CD4-positive, alpha-beta memory T cell (primary cell): ENCODE measurements around the gene CELA2B. TPM values are rescaled to one million over a fixed set of nuclear protein-coding genes. Genes with fewer than 3 reads are reported as not detected.
"Not testable (repeated sequence)": the region's sequence is repeated elsewhere in the genome, so short reads cannot be mapped to it uniquely, and the experiment has no call there.

Experiments used
- CTCF ChIA-PET: fragments of 350-600 bp; sonication (Branson Sonifier 250); formaldehyde crosslinking; loops from one replicate; lab custom pipeline; 2021; ENCODE audit warnings: inconsistent platforms; ENCODE audit not compliant: partially characterized antibody; lab: Charles Lee
- POLR2A ChIA-PET: fragments of 350-600 bp; sonication (Branson Sonifier 250); formaldehyde crosslinking; loops from one replicate; lab custom pipeline; 2021; ENCODE audit not compliant: partially characterized antibody; lab: Charles Lee
- DNase-seq, 5 donors: peaks; one replicate each; pipeline versions ENCODE4 v3.0.0 to v3.0.0-alpha.2; 2020 to 2022; ENCODE audit warnings: mixed read lengths in 1 of 5
- H3K27ac ChIP-seq: one replicate; pipeline ENCODE4 v1.7.0; 2013; ENCODE audit warnings: low read depth, low read length
- H3K27me3 ChIP-seq: 2 replicates; pipeline ENCODE4 v1.7.0; 2013; ENCODE audit warnings: mild to moderate bottlenecking, low read length, moderate library complexity; ENCODE audit not compliant: insufficient read depth
- H3K36me3 ChIP-seq: 2 replicates; pipeline ENCODE4 v1.7.0; 2013; ENCODE audit warnings: mild to moderate bottlenecking, low read length, moderate library complexity; ENCODE audit not compliant: insufficient read depth
- H3K4me1 ChIP-seq: 2 replicates; pipeline ENCODE4 v1.7.0; 2013; ENCODE audit warnings: mild to moderate bottlenecking, low read length, moderate library complexity; ENCODE audit not compliant: insufficient read depth
- H3K4me3 ChIP-seq, 2 donors: one replicate each; pipeline ENCODE4 v1.7.0; 2013; ENCODE audit warnings: low read length in 2 of 2, mild to moderate bottlenecking in 1 of 2
- H3K9me3 ChIP-seq, 2 donors: one replicate each; pipeline ENCODE4 v1.7.0; 2013; ENCODE audit warnings: low read length in 2 of 2, control low read depth in 1 of 2; ENCODE audit not compliant: control insufficient read depth in 1 of 2
- H3K27ac Mint-ChIP-seq, 7 donors: one replicate each; pipeline ENCODE4 v1.8.0; 2020 to 2021; ENCODE audit warnings: mixed read lengths in 7 of 7, mild to moderate bottlenecking in 6 of 7, inconsistent platforms in 3 of 7, moderate library complexity in 3 of 7
- H3K27me3 Mint-ChIP-seq, 2 donors: one replicate each; pipeline ENCODE4 v1.8.0; 2020 to 2021; ENCODE audit warnings: mixed read lengths in 2 of 2
- H3K36me3 Mint-ChIP-seq, 2 donors: one replicate each; pipeline ENCODE4 v1.8.0; 2020 to 2021; ENCODE audit warnings: mixed read lengths in 2 of 2, inconsistent platforms in 1 of 2, mild to moderate bottlenecking in 1 of 2
- H3K4me1 Mint-ChIP-seq, 4 donors: one replicate each; pipeline ENCODE4 v1.8.0; 2020 to 2021; ENCODE audit warnings: mixed read lengths in 4 of 4, mild to moderate bottlenecking in 1 of 4
- H3K4me3 Mint-ChIP-seq, 8 donors: one replicate each; pipeline ENCODE4 v1.8.0; 2020 to 2021; ENCODE audit warnings: mixed read lengths in 8 of 8, mild to moderate bottlenecking in 7 of 8, moderate library complexity in 6 of 8, inconsistent platforms in 3 of 8
- H3K9me3 Mint-ChIP-seq, 8 donors: one replicate each; pipeline ENCODE4 v1.8.0; 2020 to 2021; ENCODE audit warnings: mixed read lengths in 8 of 8, mild to moderate bottlenecking in 5 of 8, inconsistent platforms in 3 of 8, moderate library complexity in 1 of 8
- intact Hi-C: fragments of 100-400 bp; cut with micrococcal nuclease; formaldehyde crosslinking; loops from one replicate; pipeline ENCODE4 v1.15.1; 2023
- polyA plus RNA-seq, 2 donors: library from polyadenylated mRNA; unstranded; fragments of 300-500 nt; fragmentation: Illumina TruSeq; gene quantifications; one replicate each; pipeline ENCODE4 v1.2.3, GENCODE V29; 2021
- total RNA-seq, 2 experiments: library from RNA; stranded (reverse); gene quantifications; one replicate each; pipeline ENCODE4 v1.2.3, GENCODE V29; 2021

The CELA2B gene
- total and polyA plus RNA-seq, 4 experiments from 2014 or later, result not detected

DNA sequence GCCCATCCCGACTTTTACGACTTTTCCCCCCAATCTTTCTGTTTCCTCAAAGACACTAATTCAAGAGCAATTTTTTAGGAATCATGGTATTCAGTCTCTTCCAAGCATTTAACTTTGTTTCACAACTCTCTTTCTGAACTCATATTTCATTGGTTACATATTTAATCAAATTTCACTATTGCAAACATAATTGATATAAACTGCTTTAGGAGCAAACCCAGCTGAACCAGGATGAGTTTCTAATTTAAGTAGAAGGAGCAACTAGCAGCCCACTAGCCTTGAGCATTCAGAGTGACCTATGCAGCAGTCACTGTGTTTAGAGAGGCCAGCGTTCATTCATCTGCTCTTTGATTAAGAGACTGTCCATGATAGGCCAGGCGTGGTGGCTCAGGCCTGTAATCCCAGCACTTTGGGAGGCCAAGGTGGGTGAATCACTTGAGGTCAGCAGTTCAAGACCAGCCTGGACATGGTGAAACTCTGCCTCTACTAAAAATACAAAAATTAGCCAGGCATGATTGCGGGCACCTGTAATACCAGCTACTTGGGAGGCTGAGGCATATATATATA is 1.8 kb downstream of the CELA2B start:
- H3K9me3 Mint-ChIP-seq, result no peaks in the 10 kb centered on the region
- no peaks in the 10 kb centered on the region for H3K27me3 ChIP-seq
- no peaks in the 10 kb centered on the region for H3K9me3 ChIP-seq
- ChIA-PET CTCF (no interaction called here), POLR2A (no interaction called here)
- no peaks in the 10 kb centered on the region for H3K36me3 ChIP-seq
- DNase-seq, result no peak
- no peaks in the 10 kb centered on the region for H3K36me3 Mint-ChIP-seq
- intact Hi-C loops, result no loop called here
- H3K4me1 Mint-ChIP-seq, result no peaks in the 10 kb centered on the region
- H3K4me3 Mint-ChIP-seq, result no peak overlapping the region
- peak overlapping the region in 1 of 7 donors; percentile 34 for H3K27ac Mint-ChIP-seq
- no peaks in the 10 kb centered on the region for H3K4me1 ChIP-seq
- no peaks in the 10 kb centered on the region for H3K27me3 Mint-ChIP-seq
- no peak overlapping the region for H3K27ac ChIP-seq
- no peak overlapping the region for H3K4me3 ChIP-seq

DNA sequence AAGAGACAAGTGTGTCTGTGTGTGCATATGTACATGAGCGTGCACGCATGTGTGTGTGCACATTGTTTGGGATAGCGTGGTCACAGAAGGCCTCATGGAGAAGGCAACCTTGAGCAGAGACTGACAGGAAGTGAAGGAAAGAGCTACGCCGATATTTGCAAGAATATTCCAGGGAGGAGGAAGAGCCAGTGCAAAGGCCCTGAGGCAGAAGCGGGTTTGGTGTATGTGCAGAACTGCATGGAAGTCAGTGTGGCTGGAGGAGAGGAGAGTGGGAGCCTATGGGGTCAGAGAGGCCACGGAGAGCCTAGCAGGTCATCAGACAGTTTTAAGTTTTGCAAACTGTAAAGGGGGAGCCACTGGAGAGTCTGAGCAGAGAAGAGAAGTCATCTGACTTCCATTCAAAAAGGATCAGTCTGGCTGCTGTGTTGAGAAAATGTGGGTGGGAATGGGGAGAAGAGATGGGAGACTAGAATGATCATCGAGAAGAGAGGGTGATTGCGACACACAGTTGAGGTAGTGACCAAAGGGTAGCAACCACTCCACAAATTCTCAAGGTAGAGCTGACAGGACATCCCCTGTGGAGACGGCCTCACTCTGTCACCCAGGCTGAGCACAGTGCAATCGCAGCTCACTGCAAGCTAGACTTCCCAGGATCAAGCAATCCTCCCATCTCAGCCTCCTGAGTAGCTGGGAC is 3.9 kb downstream of the CELA2B start:
- Histone ChIP-seq H3K27ac (no peak overlapping the region), H3K36me3 (no peaks in the 10 kb centered on the region), H3K4me3 (no peak overlapping the region), H3K9me3 (no peaks in the 10 kb centered on the region), H3K4me1 (no peaks in the 10 kb centered on the region), H3K27me3 (no peaks in the 10 kb centered on the region)
- Mint-ChIP-seq H3K4me3 (no peak overlapping the region), H3K36me3 (peaks cover 2 to 3% of the 10 kb centered on the region in 2 donors), H3K27ac (peak overlapping the region in 2 of 7 donors; percentile 18 to 27), H3K9me3 (no peaks in the 10 kb centered on the region), H3K4me1 (no peaks in the 10 kb centered on the region), H3K27me3 (no peaks in the 10 kb centered on the region)
- POLR2A ChIA-PET, result no interaction called here
- intact Hi-C loops, result no loop called here
- DNase-seq, result no peak
- CTCF ChIA-PET, result no interaction called here

- H3K36me3 ChIP-seq, H3K27me3 Mint-ChIP-seq, POLR2A ChIA-PET, DNase-seq, H3K27me3 ChIP-seq, H3K27ac Mint-ChIP-seq, H3K9me3 Mint-ChIP-seq, H3K4me1 ChIP-seq, H3K4me1 Mint-ChIP-seq, intact Hi-C loops, H3K27ac ChIP-seq, CTCF ChIA-PET, H3K4me3 ChIP-seq, H3K9me3 ChIP-seq, H3K4me3 Mint-ChIP-seq: not testable (repeated sequence)
- peaks cover 10 to 22% of the 10 kb centered on the region in 2 donors for H3K36me3 Mint-ChIP-seq
Observed at GRCh38 chr1:15482455-15482854, 6.6 kb downstream of the CELA2B start.

DNA sequence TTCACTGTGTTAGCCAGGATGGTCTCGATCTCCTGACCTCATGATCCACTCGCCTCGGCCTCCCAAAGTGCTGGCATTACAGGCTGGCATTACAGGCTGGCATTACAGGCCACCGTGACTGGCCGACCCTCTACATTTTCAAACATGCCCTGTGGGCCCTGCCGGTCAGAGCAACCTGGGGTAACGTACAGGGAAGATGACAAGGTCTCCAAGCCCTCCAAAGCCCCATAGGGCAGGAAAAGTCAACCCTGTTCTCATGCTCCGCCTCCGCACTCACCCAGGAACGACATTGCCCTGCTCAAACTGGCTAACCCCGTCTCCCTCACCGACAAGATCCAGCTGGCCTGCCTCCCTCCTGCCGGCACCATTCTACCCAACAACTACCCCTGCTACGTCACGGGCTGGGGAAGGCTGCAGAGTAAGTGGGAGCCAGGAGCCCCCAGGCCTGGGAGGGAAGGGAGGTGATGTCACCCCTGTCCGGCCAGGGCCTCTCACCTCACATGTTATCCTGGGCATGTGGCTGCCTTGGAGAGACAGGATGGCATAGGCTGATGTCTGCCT is 7.2 kb downstream of the CELA2B start:
- H3K36me3 ChIP-seq, H3K27me3 Mint-ChIP-seq, H3K27me3 ChIP-seq, H3K4me1 ChIP-seq, H3K9me3 Mint-ChIP-seq, H3K27ac Mint-ChIP-seq, H3K27ac ChIP-seq, intact Hi-C loops, CTCF ChIA-PET, H3K4me1 Mint-ChIP-seq, H3K4me3 Mint-ChIP-seq, DNase-seq, POLR2A ChIA-PET, H3K9me3 ChIP-seq, H3K4me3 ChIP-seq: not testable (repeated sequence)
- H3K36me3 Mint-ChIP-seq, result peaks cover 10 to 23% of the 10 kb centered on the region in 2 donors

DNA sequence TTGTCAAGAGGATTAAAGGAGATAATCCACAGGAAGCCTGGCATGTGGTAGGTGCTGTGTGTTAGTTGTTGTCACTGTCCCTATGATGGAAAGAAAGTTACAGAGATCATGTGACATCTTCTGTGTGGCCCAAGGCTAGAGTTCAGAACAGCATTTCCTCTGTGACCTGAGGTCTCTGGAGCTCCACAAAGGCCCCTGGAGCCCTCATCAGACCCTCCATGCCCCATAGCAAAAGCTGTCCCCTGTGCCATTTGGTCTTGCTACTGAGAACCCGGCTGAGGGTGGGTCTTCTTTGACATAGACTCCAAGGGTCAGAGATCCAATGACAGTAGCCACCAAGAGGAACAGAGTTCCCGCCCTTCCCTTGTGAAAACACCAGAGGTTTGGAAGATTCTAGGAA is 8.1 kb downstream of the CELA2B start:
- Mint-ChIP-seq H3K4me1 (no peaks in the 10 kb centered on the region), H3K4me3 (no peak overlapping the region), H3K9me3 (peaks cover 0 to 2% (median 0%) of the 10 kb centered on the region in 8 donors), H3K27me3 (no peaks in the 10 kb centered on the region), H3K36me3 (peaks cover 10 to 26% of the 10 kb centered on the region in 2 donors), H3K27ac (peak overlapping the region in 1 of 7 donors; percentile 35)
- no peaks in the 10 kb centered on the region for H3K27me3 ChIP-seq
- no peak for DNase-seq
- no peak overlapping the region for H3K4me3 ChIP-seq
- intact Hi-C loops, result no loop called here
- ChIA-PET CTCF (no interaction called here), POLR2A (no interaction called here)
- no peaks in the 10 kb centered on the region for H3K4me1 ChIP-seq
- no peak overlapping the region for H3K27ac ChIP-seq
- no peaks in the 10 kb centered on the region for H3K9me3 ChIP-seq
- no peaks in the 10 kb centered on the region for H3K36me3 ChIP-seq

DNA sequence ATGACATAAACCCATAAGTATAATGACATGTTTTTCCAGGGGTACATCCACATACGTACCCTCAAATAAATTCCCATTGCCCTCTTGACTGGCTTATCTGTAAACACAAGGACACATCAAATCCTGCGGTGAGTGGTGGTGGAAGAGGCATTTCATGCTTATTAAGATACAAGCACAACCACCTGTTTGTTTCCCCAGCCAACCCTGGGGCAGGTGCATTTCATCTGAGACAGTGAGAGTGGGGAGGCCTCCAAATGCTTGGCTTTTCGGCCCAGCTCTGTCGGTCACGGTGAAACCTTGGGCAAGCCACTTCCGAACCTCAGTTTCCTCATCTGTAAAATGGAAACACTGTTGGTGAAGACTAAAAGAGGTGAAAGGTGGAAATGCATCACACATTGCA is 8.5 kb downstream of the CELA2B start:
- POLR2A ChIA-PET, H3K4me1 Mint-ChIP-seq: not testable (repeated sequence)
- H3K36me3 Mint-ChIP-seq, result peaks cover 11 to 26% of the 10 kb centered on the region in 2 donors

GRCh38 chr1:15485636-15486035 is 9.7 kb downstream of the CELA2B start:
- Histone ChIP-seq H3K9me3 (no peaks in the 10 kb centered on the region), H3K4me1 (no peaks in the 10 kb centered on the region), H3K4me3 (no peak overlapping the region), H3K27ac (no peak overlapping the region), H3K27me3 (no peaks in the 10 kb centered on the region), H3K36me3 (no peaks in the 10 kb centered on the region)
- no peak overlapping the region for H3K4me3 Mint-ChIP-seq
- H3K4me1 Mint-ChIP-seq, result no peaks in the 10 kb centered on the region
- DNase-seq, result no peak
- H3K36me3 Mint-ChIP-seq, result peaks cover 14 to 33% of the 10 kb centered on the region in 2 donors
- H3K27me3 Mint-ChIP-seq, result no peaks in the 10 kb centered on the region
- intact Hi-C loops, result no loop called here
- POLR2A ChIA-PET, result no interaction called here
- no peak overlapping the region for H3K27ac Mint-ChIP-seq
- CTCF ChIA-PET, result no interaction called here
- H3K9me3 Mint-ChIP-seq, result peaks cover 0 to 2% (median 0%) of the 10 kb centered on the region in 8 donors

More for the DNA sequence above, 8.5 kb downstream of the CELA2B start:
- H3K27ac ChIP-seq, H3K27me3 ChIP-seq, H3K4me3 Mint-ChIP-seq, H3K9me3 Mint-ChIP-seq, H3K27ac Mint-ChIP-seq, intact Hi-C loops, H3K36me3 ChIP-seq, CTCF ChIA-PET, H3K27me3 Mint-ChIP-seq, H3K4me3 ChIP-seq, DNase-seq, H3K9me3 ChIP-seq, H3K4me1 ChIP-seq: not testable (repeated sequence)
